Anterior cingulate cortex (tissue), 58 donors: ENCODE measurements around the gene PRDM16.
A peak's percentile ranks its signal among the peaks of the same experiment; 100 is the strongest.

ENCODE experiments used
- DNase-seq, 58 donors: peaks; one replicate each; lab custom pipeline; 2025; lab: John Stamatoyannopoulos, UW

The PRDM16 gene

GRCh38 chr1:3465091-3465934 lies 396.3 kb downstream of the PRDM16 start:
- DNase-seq, result no peak

GRCh38 chr1:3465935-3466321 lies 396.9 kb downstream of the PRDM16 start:
- DNase-seq, result no peak

- no peak for DNase-seq
Observed at GRCh38 chr1:3466366-3467075, 397.5 kb downstream of the PRDM16 start.

- no peak for DNase-seq
Observed at GRCh38 chr1:3467096-3468036, 398.4 kb downstream of the PRDM16 start.

- no peak for DNase-seq
Observed at GRCh38 chr1:3468236-3469103, 399.5 kb downstream of the PRDM16 start.

GRCh38 chr1:3469104-3469848 lies 400.3 kb downstream of the PRDM16 start:
- DNase-seq, result no peak

- DNase-seq, result peak in 1 of 58 donors; percentile 44
Observed at GRCh38 chr1:3469849-3470649, 401.0 kb downstream of the PRDM16 start.

GRCh38 chr1:3470650-3471355 lies 401.8 kb downstream of the PRDM16 start:
- DNase-seq, result peak in 1 of 58 donors; percentile 59

- peak in 18 of 58 donors; percentile 8 to 58 (median 29) for DNase-seq
Observed at GRCh38 chr1:3471356-3472087, 402.5 kb downstream of the PRDM16 start.

GRCh38 chr1:3472088-3472850 lies 403.3 kb downstream of the PRDM16 start:
- DNase-seq, result no peak

GRCh38 chr1:3472906-3473305 lies 403.9 kb downstream of the PRDM16 start:
- DNase-seq, result no peak

- DNase-seq, result peak in 4 of 58 donors; percentile 22 to 28 (median 26)
Observed at GRCh38 chr1:3473381-3473844, 404.4 kb downstream of the PRDM16 start.

- DNase-seq, result no peak
Observed at GRCh38 chr1:3474016-3474415, 405.0 kb downstream of the PRDM16 start.

GRCh38 chr1:3474421-3474820 lies 405.4 kb downstream of the PRDM16 start:
- no peak for DNase-seq

GRCh38 chr1:3475839-3476573 lies 407.0 kb downstream of the PRDM16 start:
- no peak for DNase-seq
